Keratinocyte (primary cell): ENCODE measurements around the gene NPPA. TPM values are rescaled to one million over a fixed set of nuclear protein-coding genes. Genes with fewer than 3 reads are reported as not detected.

ENCODE experiments used
- DNase-seq: peaks from one replicate; pipeline ENCODE4 v3.0.0-alpha.2; 2011; ENCODE audit warnings: low read depth, missing footprints, low spot score
- FAIRE-seq: peaks from 2 replicates; lab custom pipeline; 2011; peaks lifted over from hg19 to GRCh38; lab: Jason Lieb, UNC
- H2AFZ ChIP-seq: 2 replicates; pipeline ENCODE4 v1.6.0; 2012; ENCODE audit warnings: low read length, control low read depth, inconsistent platforms; ENCODE audit not compliant: control insufficient read depth
- H3K27ac ChIP-seq: 2 replicates; pipeline ENCODE4 v1.5.1; 2011; ENCODE audit warnings: low read length; ENCODE audit not compliant: control insufficient read depth, insufficient read depth
- H3K27me3 ChIP-seq: 3 replicates; pipeline ENCODE4 v1.6.0; 2011; ENCODE audit warnings: low read length; ENCODE audit not compliant: control insufficient read depth, insufficient read depth; ENCODE audit errors: extremely low read depth
- H3K36me3 ChIP-seq, 2 experiments: 2 replicates in 1 of 2; 3 replicates in 1 of 2; pipeline ENCODE4 v1.5.1; 2011; ENCODE audit warnings: low read length in 2 of 2, mild to moderate bottlenecking in 1 of 2; ENCODE audit not compliant: control insufficient read depth in 2 of 2, insufficient read depth in 2 of 2; ENCODE audit errors: extremely low read depth in 1 of 2
- H3K4me1 ChIP-seq: 3 replicates; pipeline ENCODE4 v1.5.1; 2011; ENCODE audit warnings: low read length; ENCODE audit not compliant: control insufficient read depth, insufficient read depth; ENCODE audit errors: extremely low read depth
- H3K4me2 ChIP-seq: 3 replicates; pipeline ENCODE4 v1.6.0; 2011; ENCODE audit warnings: low read depth, low read length; ENCODE audit not compliant: control insufficient read depth, insufficient read depth; ENCODE audit errors: extremely low read depth
- H3K4me3 ChIP-seq, 3 experiments: fragments of 200-600 bp in 1 of 3; sonication (generic) in 1 of 3; 2 replicates in 2 of 3; 3 replicates in 1 of 3; pipeline ENCODE4 v1.5.1; 2011 to 2016; ENCODE audit warnings: low read length in 3 of 3, mild to moderate bottlenecking in 3 of 3, control low read depth in 2 of 3, inconsistent platforms in 1 of 3, low read depth in 1 of 3, mixed read lengths in 1 of 3, mixed run types in 1 of 3, moderate library complexity in 1 of 3; ENCODE audit not compliant: control insufficient read depth in 2 of 3, insufficient read depth in 2 of 3; ENCODE audit errors: extremely low read depth in 1 of 3
- H3K79me2 ChIP-seq: 2 replicates; pipeline ENCODE4 v1.6.0; 2012; ENCODE audit warnings: low read length; ENCODE audit not compliant: control insufficient read depth, insufficient read depth
- H3K9ac ChIP-seq: 3 replicates; pipeline ENCODE4 v1.6.0; 2011; ENCODE audit warnings: low read length; ENCODE audit not compliant: control insufficient read depth, insufficient read depth; ENCODE audit errors: extremely low read depth
- H3K9me1 ChIP-seq: 3 replicates; pipeline ENCODE4 v1.6.0; 2011; ENCODE audit warnings: low read length; ENCODE audit not compliant: control insufficient read depth, insufficient read depth; ENCODE audit errors: extremely low read depth
- H3K9me3 ChIP-seq: 2 replicates; pipeline ENCODE4 v1.5.1; 2012; ENCODE audit warnings: low read depth, low read length; ENCODE audit not compliant: control insufficient read depth
- H4K20me1 ChIP-seq: 3 replicates; pipeline ENCODE4 v1.6.0; 2011; ENCODE audit warnings: low read length; ENCODE audit not compliant: control insufficient read depth, insufficient read depth; ENCODE audit errors: extremely low read depth
- EZH2 ChIP-seq: IDR thresholded peaks from one replicate; pipeline ENCODE4 v1.6.1; 2012; ENCODE audit warnings: inconsistent platforms, mild to moderate bottlenecking, low read length, moderate library complexity
- dilution Hi-C: fragments of 300-500 bp; cut with MboI; formaldehyde crosslinking; loops from one replicate; pipeline ENCODE4 v1.7.0; 2020; ENCODE audit warnings: low sequenced_read_pairs; ENCODE audit not compliant: extremely low pct_ligation_motif_present
- polyA plus RNA-seq, 5 experiments: library from polyadenylated mRNA; depleted of rRNA in 3 of 5; stranded (reverse) in 3 of 5; stranded (forward) in 1 of 5; unstranded in 1 of 5; fragments of >200 nt; gene quantifications; 1 replicate in 1 of 5; 2 replicates in 3 of 5; 3 replicates in 1 of 5; pipeline versions ENCODE4 v1.2.1 to v1.2.3, GENCODE V29; 2011 to 2012; ENCODE audit warnings: missing spikeins in 2 of 5, low read depth in 1 of 5, low replicate concordance in 1 of 5
- TF ChIP-seq, protein P1 (sequence below), 3 experiments: IDR thresholded peaks in 1 of 3; conservative IDR thresholded peaks in 1 of 3; optimal IDR thresholded peaks in 1 of 3; 2 replicates in 2 of 3; 3 replicates in 1 of 3; pipeline versions ENCODE3 to v1.5.1; 2011; ENCODE audit warnings: low read length in 3 of 3, mild to moderate bottlenecking in 3 of 3, moderate library complexity in 2 of 3, control low read depth in 1 of 3, inconsistent platforms in 1 of 3; ENCODE audit not compliant: insufficient read depth in 2 of 3; ENCODE audit errors: extremely low read depth in 1 of 3

NPPA gene
- polyA plus RNA-seq, 1 donor (not counting 4 experiments of a cell fraction or from before 2014, with no cell fraction given) = not detected

DNA sequence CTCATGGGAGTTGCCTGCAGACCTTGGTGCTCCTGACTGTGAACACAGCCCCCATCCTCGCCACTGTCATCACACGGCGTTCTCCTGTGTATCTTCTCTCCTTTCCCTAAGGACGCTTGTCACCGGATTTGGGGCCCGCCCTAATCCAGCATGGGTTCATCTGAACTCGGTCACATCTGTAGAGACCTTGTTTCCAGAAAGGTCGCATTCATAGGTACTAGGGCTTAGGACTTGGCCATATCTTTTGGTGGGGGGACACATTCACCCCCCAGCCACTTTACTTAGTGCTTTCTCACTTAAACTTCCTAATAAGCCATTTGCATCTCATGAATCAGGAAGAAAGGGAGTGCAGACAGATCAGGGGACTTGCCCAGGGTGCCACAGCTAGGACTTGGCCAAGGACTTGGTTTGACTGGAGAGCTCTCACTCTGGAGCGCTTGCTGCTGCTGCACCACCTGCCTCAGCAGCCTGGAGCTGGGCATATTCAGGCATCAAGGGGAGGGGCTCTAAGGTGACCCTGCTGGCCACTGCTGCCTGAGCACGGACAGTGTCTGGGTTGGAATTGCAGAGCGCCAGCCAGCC lies 9.7 kb downstream of the NPPA start:
- no peak overlapping the region for H3K27ac ChIP-seq
- no peak overlapping the region for H3K9ac ChIP-seq
- no peaks in the 10 kb centered on the region for H3K79me2 ChIP-seq
- TF ChIP-seq, protein P1, sequence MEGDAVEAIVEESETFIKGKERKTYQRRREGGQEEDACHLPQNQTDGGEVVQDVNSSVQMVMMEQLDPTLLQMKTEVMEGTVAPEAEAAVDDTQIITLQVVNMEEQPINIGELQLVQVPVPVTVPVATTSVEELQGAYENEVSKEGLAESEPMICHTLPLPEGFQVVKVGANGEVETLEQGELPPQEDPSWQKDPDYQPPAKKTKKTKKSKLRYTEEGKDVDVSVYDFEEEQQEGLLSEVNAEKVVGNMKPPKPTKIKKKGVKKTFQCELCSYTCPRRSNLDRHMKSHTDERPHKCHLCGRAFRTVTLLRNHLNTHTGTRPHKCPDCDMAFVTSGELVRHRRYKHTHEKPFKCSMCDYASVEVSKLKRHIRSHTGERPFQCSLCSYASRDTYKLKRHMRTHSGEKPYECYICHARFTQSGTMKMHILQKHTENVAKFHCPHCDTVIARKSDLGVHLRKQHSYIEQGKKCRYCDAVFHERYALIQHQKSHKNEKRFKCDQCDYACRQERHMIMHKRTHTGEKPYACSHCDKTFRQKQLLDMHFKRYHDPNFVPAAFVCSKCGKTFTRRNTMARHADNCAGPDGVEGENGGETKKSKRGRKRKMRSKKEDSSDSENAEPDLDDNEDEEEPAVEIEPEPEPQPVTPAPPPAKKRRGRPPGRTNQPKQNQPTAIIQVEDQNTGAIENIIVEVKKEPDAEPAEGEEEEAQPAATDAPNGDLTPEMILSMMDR (optimal IDR thresholded peaks at IDR 0.05 in 1 of 3, IDR thresholded peaks at IDR 0.05 in 1 of 3, conservative IDR thresholded peaks at IDR 0.05 in 1 of 3; ENCODE audit: extremely low read depth in 1 of 3, insufficient read depth in 2 of 3, low read length in 3 of 3) = no peak
- TF ChIP-seq EZH2 = no peak
- H3K27me3 ChIP-seq = no peaks in the 10 kb centered on the region
- H3K4me2 ChIP-seq = no peak overlapping the region
- H3K9me3 ChIP-seq = no peaks in the 10 kb centered on the region
- dilution Hi-C loops = no loop called here
- no peak overlapping the region for H2AFZ ChIP-seq
- peaks cover 64 to 71% of the 10 kb centered on the region in 2 experiments for H3K36me3 ChIP-seq
- H3K9me1 ChIP-seq = no peaks in the 10 kb centered on the region
- peaks cover 3% of the 10 kb centered on the region for H4K20me1 ChIP-seq
- DNase-seq (no peak), FAIRE-seq (no peak)
- no peaks in the 10 kb centered on the region for H3K4me1 ChIP-seq
- H3K4me3 ChIP-seq = no peak overlapping the region

DNA sequence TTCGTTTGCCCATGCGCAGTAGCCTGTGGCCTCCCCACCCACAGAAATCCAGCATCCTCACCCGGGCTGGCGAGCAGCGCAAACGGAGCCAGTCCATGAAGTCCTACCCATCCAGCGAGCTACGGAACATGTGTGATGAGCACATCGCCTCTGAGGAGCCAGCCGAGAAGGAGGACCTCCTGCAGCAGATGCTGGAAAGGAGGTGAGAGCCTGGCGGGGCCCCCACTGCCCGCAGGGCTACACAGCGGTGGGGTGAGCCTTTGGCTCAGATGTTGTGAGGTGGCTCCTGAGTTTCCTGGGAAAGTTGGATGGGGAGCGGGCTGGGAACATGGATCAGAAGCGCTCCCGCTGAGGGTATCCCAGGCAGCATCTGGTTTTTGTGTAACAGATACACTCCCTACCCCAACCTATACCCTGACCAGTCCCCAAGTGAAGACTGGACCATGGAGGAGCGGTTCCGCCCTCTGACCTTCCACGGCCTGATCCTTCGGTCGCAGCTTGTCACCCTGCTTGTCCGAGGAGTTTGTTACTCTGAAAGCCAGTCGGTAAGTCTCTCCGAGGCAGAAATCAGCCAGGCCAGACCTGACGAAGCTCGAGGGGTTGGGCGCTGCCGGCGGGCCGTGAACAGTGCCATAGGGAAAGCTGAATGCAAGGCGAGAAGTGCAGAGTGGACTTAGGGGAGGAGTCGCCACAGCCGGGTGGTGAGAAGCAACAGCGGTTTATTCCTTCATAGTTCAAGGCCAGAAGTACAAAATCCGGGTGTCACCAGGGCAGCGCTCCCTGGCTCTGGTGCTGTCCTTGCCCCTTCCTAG lies 10.4 kb downstream of the NPPA start:
- H4K20me1 ChIP-seq = peaks cover 3% of the 10 kb centered on the region
- H3K4me2 ChIP-seq = no peak overlapping the region
- no peak overlapping the region for H3K4me3 ChIP-seq
- FAIRE-seq = no peak
- H3K27me3 ChIP-seq = no peaks in the 10 kb centered on the region
- peaks cover 66 to 71% of the 10 kb centered on the region in 2 experiments for H3K36me3 ChIP-seq
- no peaks in the 10 kb centered on the region for H3K4me1 ChIP-seq
- no peaks in the 10 kb centered on the region for H3K9me3 ChIP-seq
- dilution Hi-C loops = no loop called here
- no peaks in the 10 kb centered on the region for H3K9me1 ChIP-seq
- no peaks in the 10 kb centered on the region for H3K79me2 ChIP-seq
- H2AFZ ChIP-seq = no peak overlapping the region
- no peak for DNase-seq
- no peak overlapping the region for H3K9ac ChIP-seq
- TF ChIP-seq, protein P1 (optimal IDR thresholded peaks at IDR 0.05 in 1 of 3, IDR thresholded peaks at IDR 0.05 in 1 of 3, conservative IDR thresholded peaks at IDR 0.05 in 1 of 3; ENCODE audit: extremely low read depth in 1 of 3, insufficient read depth in 2 of 3, low read length in 3 of 3) = no peak
- no peak for TF ChIP-seq EZH2
- H3K27ac ChIP-seq = no peak overlapping the region
